Measurements from ENCODE around the gene RNF17. TPM values are rescaled to one million over a fixed set of nuclear protein-coding genes. Genes with fewer than 3 reads are reported as not detected.
"Not testable (repeated sequence)": the region's sequence is repeated elsewhere in the genome, so short reads cannot be mapped to it uniquely, and the experiment has no call there.

Gene RNF17
- total RNA-seq, 1 experiment from 2014 or later: 0.14 TPM

DNA sequence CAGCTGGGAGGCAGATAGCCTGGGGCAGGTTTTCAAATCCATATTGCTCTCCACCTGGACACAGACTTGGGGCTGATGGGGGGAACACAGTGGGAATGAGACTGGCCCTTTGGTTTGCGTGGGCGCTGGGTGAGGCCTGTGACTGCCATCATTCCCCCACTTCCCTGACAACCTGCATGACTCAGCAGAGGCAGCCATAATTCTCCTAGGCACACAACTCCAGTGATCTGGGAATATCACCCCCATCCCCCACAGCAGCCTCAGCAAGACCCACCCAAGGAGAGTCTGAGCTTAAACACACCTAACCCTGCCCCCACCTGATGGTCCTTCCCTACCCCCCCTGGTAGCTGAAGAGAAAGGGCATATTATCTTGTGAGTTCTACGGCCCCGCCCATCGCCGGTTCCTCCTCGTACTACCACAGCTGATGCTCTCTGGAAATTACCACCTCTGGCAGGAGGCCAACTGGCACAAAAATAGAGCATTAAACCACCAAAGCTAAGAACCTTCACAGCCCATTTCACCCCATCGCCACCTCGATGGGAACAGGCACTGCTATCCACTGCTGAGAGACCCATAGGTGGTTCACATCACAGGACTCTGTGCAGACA, 71.0 kb downstream of the RNF17 start:
- Histone ChIP-seq H3K27me3 (replicated peaks; ENCODE audit: control insufficient read depth, insufficient read depth, low read length) (no peaks in the 10 kb centered on the region), H3K36me3 (ENCODE audit: control insufficient read depth, insufficient read depth, low read length) (no peaks in the 10 kb centered on the region), H3K9me3 (no peaks in the 10 kb centered on the region), H3K4me3 (ENCODE audit: low read depth, low read length) (no peak overlapping the region), H3K4me1 (0 out of 2 replicates have a peak, but pooled peaks cover 2% of the 10 kb centered on the region)
- intact Hi-C loops (cut with micrococcal nuclease; ENCODE audit: unreplicated experiment): no loop called here
- CTCF ChIA-PET: no interaction called here
- no peaks in the 10 kb centered on the region for H3K9me3 Mint-ChIP-seq (ENCODE audit: unreplicated experiment)
- TF ChIP-seq, protein P1, sequence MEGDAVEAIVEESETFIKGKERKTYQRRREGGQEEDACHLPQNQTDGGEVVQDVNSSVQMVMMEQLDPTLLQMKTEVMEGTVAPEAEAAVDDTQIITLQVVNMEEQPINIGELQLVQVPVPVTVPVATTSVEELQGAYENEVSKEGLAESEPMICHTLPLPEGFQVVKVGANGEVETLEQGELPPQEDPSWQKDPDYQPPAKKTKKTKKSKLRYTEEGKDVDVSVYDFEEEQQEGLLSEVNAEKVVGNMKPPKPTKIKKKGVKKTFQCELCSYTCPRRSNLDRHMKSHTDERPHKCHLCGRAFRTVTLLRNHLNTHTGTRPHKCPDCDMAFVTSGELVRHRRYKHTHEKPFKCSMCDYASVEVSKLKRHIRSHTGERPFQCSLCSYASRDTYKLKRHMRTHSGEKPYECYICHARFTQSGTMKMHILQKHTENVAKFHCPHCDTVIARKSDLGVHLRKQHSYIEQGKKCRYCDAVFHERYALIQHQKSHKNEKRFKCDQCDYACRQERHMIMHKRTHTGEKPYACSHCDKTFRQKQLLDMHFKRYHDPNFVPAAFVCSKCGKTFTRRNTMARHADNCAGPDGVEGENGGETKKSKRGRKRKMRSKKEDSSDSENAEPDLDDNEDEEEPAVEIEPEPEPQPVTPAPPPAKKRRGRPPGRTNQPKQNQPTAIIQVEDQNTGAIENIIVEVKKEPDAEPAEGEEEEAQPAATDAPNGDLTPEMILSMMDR (IDR thresholded peaks at IDR 0.05; ENCODE audit: insufficient read depth in 1 of 2, low read depth in 1 of 2, low read length in 1 of 2, severe bottlenecking in 1 of 2, unreplicated experiment in 1 of 2): no peak
- no peak for DNase-seq
- H3K4me3 Mint-ChIP-seq (ENCODE audit: unreplicated experiment): no peak overlapping the region
- no peaks in the 10 kb centered on the region for H3K36me3 Mint-ChIP-seq (ENCODE audit: insufficient read depth, unreplicated experiment)
- BruUV-seq (replicated peaks): no TSS peak
- H3K27me3 Mint-ChIP-seq (ENCODE audit: insufficient read depth, unreplicated experiment): peaks cover 17% of the 10 kb centered on the region
- POLR2A ChIA-PET: no interaction called here
- no peaks in the 10 kb centered on the region for H3K4me1 Mint-ChIP-seq (ENCODE audit: low read depth, unreplicated experiment)
- no peak overlapping the region for H3K27ac Mint-ChIP-seq (ENCODE audit: unreplicated experiment)

DNA sequence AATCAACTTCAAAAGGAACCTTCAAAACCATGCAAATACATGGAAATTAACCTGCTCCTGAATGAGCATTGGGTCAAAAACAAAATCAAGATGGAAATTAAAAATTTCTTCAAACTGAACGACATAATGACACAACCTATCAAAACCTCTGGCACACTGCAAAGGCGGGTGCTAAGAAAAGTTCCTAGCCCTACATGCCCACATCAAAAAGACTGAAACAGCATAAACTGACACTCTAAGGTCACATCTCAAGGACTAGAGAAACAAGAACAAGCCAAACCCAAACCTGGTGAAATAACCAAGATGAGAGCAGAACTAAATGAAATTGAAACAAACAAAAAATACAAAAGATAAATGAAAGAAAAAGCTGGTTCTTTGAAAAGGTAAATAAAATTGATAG, 73.6 kb downstream of the RNF17 start:
- DNase-seq; H3K4me1 Mint-ChIP-seq (ENCODE audit: low read depth, unreplicated experiment); H3K4me3 Mint-ChIP-seq (ENCODE audit: unreplicated experiment); H3K36me3 ChIP-seq (ENCODE audit: control insufficient read depth, insufficient read depth, low read length); H3K36me3 Mint-ChIP-seq (ENCODE audit: insufficient read depth, unreplicated experiment); intact Hi-C loops (cut with micrococcal nuclease; ENCODE audit: unreplicated experiment); CTCF ChIA-PET; H3K4me1 ChIP-seq; H3K9me3 Mint-ChIP-seq (ENCODE audit: unreplicated experiment); H3K27me3 ChIP-seq (replicated peaks; ENCODE audit: control insufficient read depth, insufficient read depth, low read length); H3K4me3 ChIP-seq (ENCODE audit: low read depth, low read length); BruUV-seq (replicated peaks); H3K9me3 ChIP-seq; POLR2A ChIA-PET; H3K27ac Mint-ChIP-seq (ENCODE audit: unreplicated experiment): not testable (repeated sequence)
- H3K27me3 Mint-ChIP-seq (ENCODE audit: insufficient read depth, unreplicated experiment): peaks cover 13% of the 10 kb centered on the region

GRCh38 chr13:24842549-24843274, 78.7 kb downstream of the RNF17 start:
- Histone ChIP-seq H3K4me1 (0 out of 2 replicates have a peak, but pooled peaks cover 2% of the 10 kb centered on the region), H3K36me3 (ENCODE audit: control insufficient read depth, insufficient read depth, low read length) (no peaks in the 10 kb centered on the region), H3K9me3 (no peaks in the 10 kb centered on the region), H3K4me3 (ENCODE audit: low read depth, low read length) (no peak overlapping the region), H3K27me3 (replicated peaks; ENCODE audit: control insufficient read depth, insufficient read depth, low read length) (no peaks in the 10 kb centered on the region)
- BruUV-seq (replicated peaks): no TSS peak
- DNase-seq: no peak
- no peaks in the 10 kb centered on the region for H3K36me3 Mint-ChIP-seq (ENCODE audit: insufficient read depth, unreplicated experiment)
- H3K9me3 Mint-ChIP-seq (ENCODE audit: unreplicated experiment): no peaks in the 10 kb centered on the region
- H3K4me1 Mint-ChIP-seq (ENCODE audit: low read depth, unreplicated experiment): no peaks in the 10 kb centered on the region
- no peak overlapping the region for H3K27ac Mint-ChIP-seq (ENCODE audit: unreplicated experiment)
- peaks cover 10% of the 10 kb centered on the region for H3K27me3 Mint-ChIP-seq (ENCODE audit: insufficient read depth, unreplicated experiment)
- intact Hi-C loops (cut with micrococcal nuclease; ENCODE audit: unreplicated experiment): no loop called here
- TF ChIP-seq, protein P1 (IDR thresholded peaks at IDR 0.05; ENCODE audit: insufficient read depth in 1 of 2, low read depth in 1 of 2, low read length in 1 of 2, severe bottlenecking in 1 of 2, unreplicated experiment in 1 of 2): no peak
- POLR2A ChIA-PET: no interaction called here
- CTCF ChIA-PET: no interaction called here
- H3K4me3 Mint-ChIP-seq (ENCODE audit: unreplicated experiment): no peak overlapping the region

Measured in Caco-2 (cell line).